H9 (cell line): ENCODE measurements around the gene NKD2. TPM values are rescaled to one million over a fixed set of nuclear protein-coding genes. Genes with fewer than 3 reads are reported as not detected.

Experiments
- DNase-seq: peaks from one replicate; pipeline ENCODE4 v3.0.0-alpha.2; 2017
- H2AFZ ChIP-seq: one replicate; pipeline ENCODE4 v1.6.1; 2013; ENCODE audit warnings: mild to moderate bottlenecking, low read length, control low read depth, moderate library complexity
- H2AK5ac ChIP-seq: 2 replicates; pipeline ENCODE4 v1.6.1; 2013; ENCODE audit warnings: low read length, control low read depth, mixed read lengths; ENCODE audit not compliant: insufficient read length
- H2BK120ac ChIP-seq: one replicate; pipeline ENCODE4 v1.6.1; 2013; ENCODE audit warnings: low read depth, mild to moderate bottlenecking, low read length, control low read depth, inconsistent platforms; ENCODE audit not compliant: poor library complexity, severe bottlenecking
- H2BK12ac ChIP-seq: 2 replicates; pipeline ENCODE4 v1.6.1; 2013; ENCODE audit warnings: low read length, control low read depth, mixed read lengths, low read depth; ENCODE audit not compliant: insufficient read length
- H2BK15ac ChIP-seq: 2 replicates; pipeline ENCODE4 v1.6.1; 2013; ENCODE audit warnings: low read depth, low read length, control low read depth
- H2BK20ac ChIP-seq: one replicate; pipeline ENCODE4 v1.6.1; 2013; ENCODE audit warnings: low read depth, mild to moderate bottlenecking, low read length, control low read depth, inconsistent platforms; ENCODE audit not compliant: poor library complexity, severe bottlenecking
- H2BK5ac ChIP-seq: 2 replicates; pipeline ENCODE4 v1.6.1; 2013; ENCODE audit warnings: low read length, control low read depth, mixed read lengths; ENCODE audit not compliant: insufficient read length
- H3K14ac ChIP-seq: 2 replicates; pipeline ENCODE4 v1.6.1; 2013; ENCODE audit warnings: low read length, control low read depth; ENCODE audit not compliant: insufficient read depth
- H3K18ac ChIP-seq: 2 replicates; pipeline ENCODE4 v1.6.1; 2013; ENCODE audit warnings: low read depth, mild to moderate bottlenecking, mixed read lengths, low read length, control low read depth; ENCODE audit not compliant: insufficient read length
- H3K23ac ChIP-seq: 2 replicates; pipeline ENCODE4 v1.6.1; 2013; ENCODE audit warnings: low read length, control low read depth, mixed read lengths, low read depth; ENCODE audit not compliant: insufficient read length
- H3K23me2 ChIP-seq: 2 replicates; pipeline ENCODE4 v1.6.1; 2013; ENCODE audit warnings: low read depth, mild to moderate bottlenecking, mixed read lengths, low read length, control low read depth; ENCODE audit not compliant: insufficient read length, poor library complexity, severe bottlenecking
- H3K27ac ChIP-seq: 2 replicates; pipeline ENCODE4 v1.5.1; 2013; ENCODE audit warnings: low read length, control low read depth, mixed read lengths, low read depth; ENCODE audit not compliant: insufficient read length
- H3K27me3 ChIP-seq: 2 replicates; pipeline ENCODE4 v1.6.1; 2013; ENCODE audit warnings: low read length, control low read depth, inconsistent platforms; ENCODE audit not compliant: insufficient read depth
- H3K4ac ChIP-seq: 2 replicates; pipeline ENCODE4 v1.6.1; 2013; ENCODE audit warnings: low read depth, mild to moderate bottlenecking, control low read depth, inconsistent platforms, low read length, moderate library complexity
- H3K4me1 ChIP-seq: 2 replicates; pipeline ENCODE4 v1.6.1; 2013; ENCODE audit warnings: low read length, control low read depth, inconsistent platforms; ENCODE audit not compliant: insufficient read depth
- H3K4me2 ChIP-seq: 2 replicates; pipeline ENCODE4 v1.6.1; 2013; ENCODE audit warnings: low read length, control low read depth, mixed read lengths; ENCODE audit not compliant: insufficient read length, insufficient read depth
- H3K56ac ChIP-seq: 2 replicates; pipeline ENCODE4 v1.6.1; 2013; ENCODE audit warnings: low read depth, mild to moderate bottlenecking, mixed read lengths, low read length, control low read depth; ENCODE audit not compliant: insufficient read length
- H3K79me1 ChIP-seq: 2 replicates; pipeline ENCODE4 v1.6.1; 2013; ENCODE audit warnings: low read depth, mild to moderate bottlenecking, moderate library complexity, low read length, control low read depth, inconsistent platforms; ENCODE audit not compliant: insufficient read depth, poor library complexity, severe bottlenecking
- H3K79me2 ChIP-seq: 2 replicates; pipeline ENCODE4 v1.6.1; 2013; ENCODE audit warnings: low read length, control low read depth, inconsistent platforms; ENCODE audit not compliant: insufficient read depth
- H3K9ac ChIP-seq: 2 replicates; pipeline ENCODE4 v1.6.1; 2013; ENCODE audit warnings: low read length, control low read depth, mixed read lengths; ENCODE audit not compliant: insufficient read length; ENCODE audit errors: extremely low read depth
- H3K9me3 ChIP-seq: one replicate; pipeline ENCODE4 v1.6.1; 2013; ENCODE audit warnings: low read depth, low read length, inconsistent platforms; ENCODE audit not compliant: control insufficient read depth
- H3T11ph ChIP-seq: one replicate; pipeline ENCODE4 v1.6.1; 2013; ENCODE audit warnings: mild to moderate bottlenecking, low read length, control low read depth, inconsistent platforms
- H4K20me1 ChIP-seq: one replicate; pipeline ENCODE4 v1.6.1; 2013; ENCODE audit not compliant: control insufficient read depth, insufficient read length, insufficient read depth
- H4K5ac ChIP-seq: 2 replicates; pipeline ENCODE4 v1.6.1; 2013; ENCODE audit warnings: low read depth, mild to moderate bottlenecking, mixed read lengths, low read length, control low read depth; ENCODE audit not compliant: insufficient read length
- H4K8ac ChIP-seq: replicated peaks from 2 replicates; pipeline ENCODE4 v1.6.1; 2013; ENCODE audit warnings: low read length, control low read depth, mixed read lengths, low read depth; ENCODE audit not compliant: insufficient read length
- H4K91ac ChIP-seq: 2 replicates; pipeline ENCODE4 v1.6.1; 2013; ENCODE audit warnings: low read depth, mild to moderate bottlenecking, moderate library complexity, mixed read lengths, low read length, control low read depth; ENCODE audit not compliant: insufficient read length
- H3K27ac Mint-ChIP-seq, 3 experiments: 2 replicates in 2 of 3; 3 replicates in 1 of 3; pipeline ENCODE4 v1.8.0; 2020 to 2021; ENCODE audit warnings: mixed read lengths in 3 of 3, mild to moderate bottlenecking in 1 of 3, moderate library complexity in 1 of 3
- H3K27me3 Mint-ChIP-seq: 2 replicates; pipeline ENCODE4 v1.8.0; 2021; ENCODE audit warnings: low read depth, mild to moderate bottlenecking, moderate library complexity, mixed read lengths
- H3K36me3 Mint-ChIP-seq, 3 experiments: 2 replicates in 2 of 3; 3 replicates in 1 of 3; pipeline ENCODE4 v1.8.0; 2020 to 2021; ENCODE audit warnings: low read depth in 3 of 3, mixed read lengths in 3 of 3; ENCODE audit not compliant: insufficient read depth in 1 of 3
- H3K4me1 Mint-ChIP-seq, 2 experiments: 2 replicates each; pipeline ENCODE4 v1.8.0; 2020; ENCODE audit warnings: mixed read lengths in 2 of 2
- H3K4me3 Mint-ChIP-seq, 2 experiments: 2 replicates in 1 of 2; 3 replicates in 1 of 2; pipeline ENCODE4 v1.8.0; 2020 to 2021; ENCODE audit warnings: mild to moderate bottlenecking in 2 of 2, mixed read lengths in 2 of 2, moderate library complexity in 1 of 2
- H3K9me3 Mint-ChIP-seq, 2 experiments: 2 replicates in 1 of 2; 3 replicates in 1 of 2; pipeline ENCODE4 v1.8.0; 2020; ENCODE audit warnings: mild to moderate bottlenecking in 2 of 2, mixed read lengths in 2 of 2, moderate library complexity in 1 of 2
- WGBS: extraction: QIAGEN DNeasy Blood & Tissue Kit; methylation state at CpG from one replicate; pipeline ENCODE4 v1.1.7; 2013; ENCODE audit warnings: missing lambda C conversion rate, low lambda C conversion rate, mixed read lengths; ENCODE audit not compliant: insufficient read length; ENCODE audit errors: extremely low coverage; 5-methylcytosine and 5-hydroxymethylcytosine counted together
- total RNA-seq: library from RNA; stranded (reverse); gene quantifications from 2 replicates; pipeline ENCODE4 v1.2.1, GENCODE V29; 2021
- TF ChIP-seq, protein P1 (sequence below): fragments of 200-600 bp; sonication (generic); conservative IDR thresholded peaks from 3 replicates; pipeline ENCODE4 v1.8.0; 2021; ENCODE audit warnings: antibody characterized with exemption, mild to moderate bottlenecking

NKD2 gene
- total RNA-seq, 1 experiment from 2014 or later, result 7.3 TPM

DNA sequence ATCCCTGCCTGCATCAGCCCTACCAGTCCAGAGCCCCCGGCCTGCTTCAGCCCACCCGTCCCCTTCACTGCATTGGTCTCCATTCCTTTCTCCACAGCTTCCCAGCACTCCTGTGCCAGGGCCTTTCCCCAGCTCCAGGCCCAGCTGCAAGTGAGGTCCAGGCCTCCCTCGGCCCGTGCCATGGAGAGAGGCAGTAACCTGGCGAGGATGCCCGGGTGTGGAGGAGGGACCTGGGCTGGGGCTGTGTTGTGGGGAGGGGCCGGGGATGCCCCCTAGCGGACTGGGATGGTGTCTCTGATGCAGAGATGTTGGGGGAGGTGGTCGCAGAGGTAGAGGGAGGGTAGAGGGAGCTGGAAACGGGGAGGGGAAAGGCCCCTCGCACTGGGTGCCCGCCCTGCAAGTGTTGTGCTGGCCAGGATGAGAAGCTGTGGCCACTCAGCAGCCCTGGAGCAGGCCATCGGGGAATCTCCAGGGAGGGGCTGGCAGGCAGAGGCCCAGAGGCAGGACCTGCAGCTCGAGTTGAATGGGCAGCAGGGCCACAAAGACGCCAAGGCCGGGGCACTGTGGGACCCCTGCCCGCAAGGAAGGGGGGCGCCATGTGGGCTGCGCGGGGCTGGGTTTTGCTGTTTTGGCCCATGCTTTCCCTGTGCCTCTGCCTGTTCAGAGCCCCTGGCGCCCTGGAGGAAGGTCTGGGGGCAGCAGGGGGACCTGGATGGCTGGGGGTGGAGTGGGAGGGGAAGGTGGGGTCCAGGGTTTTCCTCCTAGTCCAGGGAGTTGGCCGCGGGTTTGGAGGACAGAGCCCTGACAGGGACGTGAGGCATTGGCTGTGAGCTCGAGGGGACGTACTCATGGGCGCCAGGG lies 26.0 kb upstream of the NKD2 start:
- Histone ChIP-seq H4K8ac (no peak overlapping the region), H2BK15ac (no peak overlapping the region), H3K79me2 (no peaks in the 10 kb centered on the region), H3K4me2 (no peak overlapping the region), H3K27me3 (no peaks in the 10 kb centered on the region), H3K4ac (no peak overlapping the region), H2BK12ac (no peak overlapping the region), H2BK5ac (no peak overlapping the region), H3K9ac (no peak overlapping the region), H2AK5ac (no peak overlapping the region), H4K5ac (no peak overlapping the region), H2BK120ac (no peak overlapping the region), H3K18ac (no peak overlapping the region), H3K56ac (no peak overlapping the region), H3K14ac (no peak overlapping the region), H3T11ph (no peak overlapping the region), H3K27ac (no peak overlapping the region), H3K4me1 (no peaks in the 10 kb centered on the region), H3K23me2 (no peaks in the 10 kb centered on the region), H4K20me1 (peaks cover 2% of the 10 kb centered on the region), H3K79me1 (no peaks in the 10 kb centered on the region), H4K91ac (no peak overlapping the region), H3K9me3 (no peaks in the 10 kb centered on the region), H2BK20ac (no peak overlapping the region), H3K23ac (no peak overlapping the region), H2AFZ (no peak overlapping the region)
- no peaks in the 10 kb centered on the region; a peak in 1 of 7 replicates for H3K36me3 Mint-ChIP-seq
- peaks cover 4 to 5% of the 10 kb centered on the region in 2 experiments; a peak in 4 of 5 replicates for H3K9me3 Mint-ChIP-seq
- TF ChIP-seq, protein P1, sequence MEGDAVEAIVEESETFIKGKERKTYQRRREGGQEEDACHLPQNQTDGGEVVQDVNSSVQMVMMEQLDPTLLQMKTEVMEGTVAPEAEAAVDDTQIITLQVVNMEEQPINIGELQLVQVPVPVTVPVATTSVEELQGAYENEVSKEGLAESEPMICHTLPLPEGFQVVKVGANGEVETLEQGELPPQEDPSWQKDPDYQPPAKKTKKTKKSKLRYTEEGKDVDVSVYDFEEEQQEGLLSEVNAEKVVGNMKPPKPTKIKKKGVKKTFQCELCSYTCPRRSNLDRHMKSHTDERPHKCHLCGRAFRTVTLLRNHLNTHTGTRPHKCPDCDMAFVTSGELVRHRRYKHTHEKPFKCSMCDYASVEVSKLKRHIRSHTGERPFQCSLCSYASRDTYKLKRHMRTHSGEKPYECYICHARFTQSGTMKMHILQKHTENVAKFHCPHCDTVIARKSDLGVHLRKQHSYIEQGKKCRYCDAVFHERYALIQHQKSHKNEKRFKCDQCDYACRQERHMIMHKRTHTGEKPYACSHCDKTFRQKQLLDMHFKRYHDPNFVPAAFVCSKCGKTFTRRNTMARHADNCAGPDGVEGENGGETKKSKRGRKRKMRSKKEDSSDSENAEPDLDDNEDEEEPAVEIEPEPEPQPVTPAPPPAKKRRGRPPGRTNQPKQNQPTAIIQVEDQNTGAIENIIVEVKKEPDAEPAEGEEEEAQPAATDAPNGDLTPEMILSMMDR, result peak; percentile 75
- H3K27ac Mint-ChIP-seq, result peak overlapping the region in 1 of 3 experiments; percentile 83; a peak in 1 of 7 replicates
- H3K27me3 Mint-ChIP-seq, result peaks cover 31% of the 10 kb centered on the region
- peak; percentile 86 for DNase-seq
- no CpG with 5 or more reads among the region's 27 CpGs for WGBS
- peaks cover 2 to 4% of the 10 kb centered on the region in 2 experiments; a peak in 3 of 4 replicates for H3K4me1 Mint-ChIP-seq
- no peak overlapping the region for H3K4me3 Mint-ChIP-seq
